HCT116 (cell line): Measurements from ENCODE around the gene GPR176. TPM values are rescaled to one million over a fixed set of nuclear protein-coding genes. Genes with fewer than 3 reads are reported as not detected.

ENCODE experiments used
- ATAC-seq: fragments of 200-7000 bp; cut with Tn5 transposase; 2 replicates; pipeline ENCODE4 v1.9.1; 2020; ENCODE audit warnings: mild to moderate bottlenecking, moderate library complexity
- BruUV-seq: library from RNA; stranded (reverse); fragments of 400-500 nt; replicated peaks from 2 replicates; lab custom pipeline; 2021; lab: Mats Ljungman, UMichigan
- CTCF ChIA-PET: fragments of 300-600 bp; sonication (Branson Sonifier 250); formaldehyde crosslinking; loops from one replicate; lab custom pipeline; 2021; ENCODE audit warnings: antibody characterized with exemption; lab: Charles Lee
- POLR2A ChIA-PET: fragments of 300-600, 350-600 bp; sonication (Branson Sonifier 250); formaldehyde crosslinking; loops from one replicate; lab custom pipeline; 2021; ENCODE audit warnings: antibody characterized with exemption; lab: Charles Lee
- RAD21 ChIA-PET, 2 experiments: fragments of 300-600 bp; sonication (Branson Sonifier 250); formaldehyde crosslinking; loops; one replicate each; lab custom pipeline; 2023; ENCODE audit warnings: low total read pairs in 2 of 2; ENCODE audit not compliant: uncharacterized antibody in 2 of 2, unreplicated experiment in 2 of 2, low non-redundant PET in 1 of 2; lab: Charles Lee
- DNase-seq: peaks from one replicate; pipeline ENCODE4 v3.0.0-alpha.2; 2010; ENCODE audit warnings: low read depth, low spot score
- H2AFZ ChIP-seq: fragments of 200-600 bp; shearing (Covaris generic), sonication (generic); 2 replicates; pipeline ENCODE4 v1.6.1; 2017; ENCODE audit warnings: low read depth, mixed run types, mixed read lengths, antibody characterized with exemption, low read length; ENCODE audit not compliant: poor library complexity, severe bottlenecking
- H3K27ac ChIP-seq: 2 replicates; pipeline ENCODE4 v1.5.1; 2012; ENCODE audit warnings: low read depth, low read length
- H3K27me3 ChIP-seq: fragments of 200-600 bp; sonication (generic); 2 replicates; pipeline ENCODE4 v1.6.1; 2016; ENCODE audit warnings: mixed run types, low read length, mixed read lengths; ENCODE audit not compliant: insufficient read depth
- H3K36me3 ChIP-seq, 2 experiments: fragments of 200-500 bp in 1 of 2; fragments of 200-600 bp in 1 of 2; sonication (Bioruptor generic) in 1 of 2; sonication (generic) in 1 of 2; 2 replicates each; pipeline versions ENCODE4 v1.5.1 to v1.6.1; 2014 to 2016; ENCODE audit warnings: low read length in 2 of 2, inconsistent platforms in 1 of 2, mixed read lengths in 1 of 2, mixed run types in 1 of 2; ENCODE audit not compliant: insufficient read depth in 2 of 2, control insufficient read depth in 1 of 2
- H3K4me1 ChIP-seq, 2 experiments: fragments of 200-600 bp in 1 of 2; sonication (generic) in 1 of 2; 2 replicates each; pipeline versions ENCODE4 v1.5.1 to v1.6.1; 2012 to 2017; ENCODE audit warnings: low read length in 2 of 2, inconsistent platforms in 1 of 2, mild to moderate bottlenecking in 1 of 2, mixed read lengths in 1 of 2, mixed run types in 1 of 2, moderate library complexity in 1 of 2; ENCODE audit not compliant: insufficient read depth in 2 of 2, control insufficient read depth in 1 of 2
- H3K4me2 ChIP-seq: fragments of 200-600 bp; sonication (generic); 2 replicates; pipeline ENCODE4 v1.6.1; 2017; ENCODE audit warnings: mixed run types, low read length, mixed read lengths
- H3K4me3 ChIP-seq, 2 experiments: fragments of 200-600 bp in 1 of 2; sonication (generic) in 1 of 2; replicated peaks in 1 of 2; 2 replicates each; pipeline ENCODE4 v1.5.1; 2011 to 2016; ENCODE audit warnings: low read length in 2 of 2, control low read depth in 1 of 2, low read depth in 1 of 2, mild to moderate bottlenecking in 1 of 2, mixed read lengths in 1 of 2, mixed run types in 1 of 2
- H3K79me2 ChIP-seq: fragments of 200-600 bp; sonication (generic); 2 replicates; pipeline ENCODE4 v1.6.1; 2017; ENCODE audit warnings: mild to moderate bottlenecking, mixed run types, low read length, moderate library complexity, mixed read lengths; ENCODE audit not compliant: insufficient read depth
- H3K9ac ChIP-seq: fragments of 200-600 bp; sonication (generic); 2 replicates; pipeline ENCODE4 v1.6.1; 2016; ENCODE audit warnings: low read length, mixed read lengths
- H3K9me2 ChIP-seq: fragments of 200-600 bp; sonication (generic), shearing (Covaris generic); 2 replicates; pipeline ENCODE4 v1.6.1; 2017; ENCODE audit warnings: mixed run types, mild to moderate bottlenecking, moderate library complexity; ENCODE audit not compliant: insufficient read depth
- H3K9me3 ChIP-seq, 2 experiments: fragments of 200-500 bp in 1 of 2; fragments of 200-600 bp in 1 of 2; sonication (Bioruptor generic) in 1 of 2; sonication (generic) in 1 of 2; 2 replicates each; pipeline ENCODE4 v1.6.1; 2014 to 2017; ENCODE audit warnings: low read length in 2 of 2, mixed read lengths in 2 of 2, inconsistent platforms in 1 of 2, low read depth in 1 of 2, mild to moderate bottlenecking in 1 of 2, mixed run types in 1 of 2, moderate library complexity in 1 of 2; ENCODE audit not compliant: control insufficient read depth in 1 of 2, insufficient read depth in 1 of 2
- H4K20me1 ChIP-seq: fragments of 200-600 bp; sonication (generic), shearing (Covaris generic); 2 replicates; pipeline ENCODE4 v1.6.1; 2017; ENCODE audit warnings: mixed run types, mild to moderate bottlenecking, moderate library complexity; ENCODE audit not compliant: insufficient read depth
- ATF3 ChIP-seq: IDR thresholded peaks from 2 replicates; pipeline ENCODE4 v1.6.1; 2012
- CEBPB ChIP-seq: IDR thresholded peaks from 2 replicates; pipeline ENCODE4 v1.6.1; 2012; ENCODE audit warnings: low read depth
- CTCF ChIP-seq, 3 experiments: fragments of 200-600 bp in 1 of 3; sonication (generic) in 1 of 3; IDR thresholded peaks in 2 of 3; conservative IDR thresholded peaks in 1 of 3; 2 replicates each; pipeline ENCODE4 v1.5.1; 2012 to 2017; ENCODE audit warnings: low read depth in 2 of 3, low read length in 2 of 3, antibody characterized with exemption in 1 of 3, borderline replicate concordance in 1 of 3, control low read depth in 1 of 3, mild to moderate bottlenecking in 1 of 3, mixed read lengths in 1 of 3, mixed run types in 1 of 3, moderate library complexity in 1 of 3; ENCODE audit not compliant: insufficient read depth in 1 of 3
- EGR1 ChIP-seq: IDR thresholded peaks from 2 replicates; pipeline ENCODE4 v1.6.1; 2012; ENCODE audit warnings: low read depth
- ELF1 ChIP-seq: IDR thresholded peaks from 2 replicates; pipeline ENCODE4 v1.6.1; 2012; ENCODE audit warnings: low read depth, borderline replicate concordance
- EZH2 ChIP-seq: fragments of 200-600 bp; sonication (generic); IDR thresholded peaks from 2 replicates; pipeline ENCODE4 v1.6.1; 2017; ENCODE audit warnings: antibody characterized with exemption, mixed run types
- POLR2A ChIP-seq: IDR thresholded peaks from 2 replicates; pipeline ENCODE4 v1.7.0; 2011; ENCODE audit warnings: borderline replicate concordance; ENCODE audit not compliant: insufficient read depth, insufficient read length; ENCODE audit errors: extremely low read depth
- SP1 ChIP-seq: IDR thresholded peaks from 2 replicates; pipeline ENCODE4 v1.6.1; 2012; ENCODE audit warnings: low read depth
- TCF7L2 ChIP-seq: IDR thresholded peaks from 2 replicates; pipeline ENCODE4 v1.7.0; 2011; ENCODE audit warnings: borderline replicate concordance, inconsistent platforms; ENCODE audit not compliant: insufficient read depth, insufficient read length; ENCODE audit errors: extremely low read depth
- YY1 ChIP-seq: IDR thresholded peaks from 2 replicates; pipeline ENCODE4 v1.6.1; 2011; ENCODE audit warnings: low read length, low read depth, moderate library complexity, mild to moderate bottlenecking; ENCODE audit not compliant: insufficient replicate concordance; ENCODE audit errors: extremely low read depth
- ZBTB33 ChIP-seq: IDR thresholded peaks from 2 replicates; pipeline ENCODE4 v1.6.1; 2011; ENCODE audit warnings: mild to moderate bottlenecking, low read length, moderate library complexity; ENCODE audit not compliant: insufficient replicate concordance; ENCODE audit errors: extremely low read depth
- ZFX ChIP-seq: fragments of 450-650 bp; IDR thresholded peaks from 2 replicates; pipeline ENCODE4 v1.6.1; 2017
- intact Hi-C: fragments of 100-400 bp; cut with micrococcal nuclease; formaldehyde crosslinking; loops from 2 replicates; pipeline ENCODE4 v1.10.0; 2022
- total RNA-seq: library from RNA; stranded (reverse); gene quantifications from one replicate; pipeline ENCODE4 v1.2.1, GENCODE V29; 2021; ENCODE audit not compliant: unreplicated experiment

GPR176 gene
- total RNA-seq, 1 experiment from 2014 or later: 1.7 TPM

- Histone ChIP-seq H3K27me3 (no peaks in the 10 kb centered on the region), H3K9me3 (no peaks in the 10 kb centered on the region), H3K9me2 (no peaks in the 10 kb centered on the region), H3K79me2 (no peaks in the 10 kb centered on the region), H3K36me3 (no peaks in the 10 kb centered on the region), H3K4me2 (no peak overlapping the region), H3K9ac (no peak overlapping the region), H4K20me1 (no peaks in the 10 kb centered on the region), H2AFZ (no peak overlapping the region)
- ChIA-PET CTCF (no interaction called here), RAD21 (no interaction called here)
- no TSS peak for BruUV-seq
- DNase-seq: no peak
- no peak for TF ChIP-seq YY1
- TF ChIP-seq, all 23 proteins: peak for 0
- no peak for ATAC-seq
- Histone ChIP-seq H3K27ac (no peak overlapping the region), H3K4me3 (no peak overlapping the region), H3K4me1 (no peaks in the 10 kb centered on the region)
- POLR2A ChIA-PET: no interaction called here
- intact Hi-C loops: no loop called here
These were observed 50.8 kb downstream of the GPR176 start for GRCh38 chr15:39869254-39869653.

GRCh38 chr15:39868396-39868795 is 51.7 kb downstream of the GPR176 start:
- no peak for TF ChIP-seq ZFX
- TF ChIP-seq POLR2A: no peak
- no peak for TF ChIP-seq ELF1
- TF ChIP-seq SP1: no peak
- no peak for TF ChIP-seq TCF7L2
- TF ChIP-seq ATF3: no peak
- no peak for TF ChIP-seq CEBPB
- no peak for TF ChIP-seq EZH2
- no peak for TF ChIP-seq CTCF (IDR thresholded peaks at IDR 0.05 in 2 of 3, conservative IDR thresholded peaks at IDR 0.05 in 1 of 3; ENCODE audit: borderline replicate concordance in 1 of 3, insufficient read depth in 1 of 3, low read depth in 2 of 3, low read length in 2 of 3)
- no peak for TF ChIP-seq EGR1
- no peak for TF ChIP-seq ZBTB33
- RAD21 ChIA-PET: no interaction called here
- no peaks in the 10 kb centered on the region for H3K4me1 ChIP-seq
- CTCF ChIA-PET: no interaction called here
- H3K36me3 ChIP-seq: no peaks in the 10 kb centered on the region
- H3K27ac ChIP-seq: no peak overlapping the region
- no peak overlapping the region for H3K9ac ChIP-seq
- H3K79me2 ChIP-seq: no peaks in the 10 kb centered on the region
- POLR2A ChIA-PET: no interaction called here
- H3K27me3 ChIP-seq: no peaks in the 10 kb centered on the region
- no peak overlapping the region for H2AFZ ChIP-seq
- DNase-seq: no peak
- H3K9me3 ChIP-seq: no peaks in the 10 kb centered on the region
- no TSS peak for BruUV-seq
- no peaks in the 10 kb centered on the region for H3K9me2 ChIP-seq
- no peak for ATAC-seq
- H3K4me3 ChIP-seq: no peak overlapping the region
- no peaks in the 10 kb centered on the region for H4K20me1 ChIP-seq
- H3K4me2 ChIP-seq: no peak overlapping the region
- intact Hi-C loops: no loop called here
